NCI-H69 (cell line): ENCODE data around the gene PITX1.
"Not testable (repeated sequence)": the region's sequence is repeated elsewhere in the genome, so short reads cannot be mapped to it uniquely, and the experiment has no call there.

Source experiments
- DNase-seq: peaks from one replicate; lab custom pipeline; 2025; lab: John Stamatoyannopoulos, UW

PITX1 gene

GRCh38 chr5:135033901-135034235 lies at the start of gene PITX1:
Gene PITX1 (minus strand): TSS chr5:135034228. CDS start chr5:135033881, 347 bp downstream.
- DNase-seq = no peak

- DNase-seq = not testable (repeated sequence)
Measured at GRCh38 chr5:135083334-135083733, 49.3 kb upstream of the PITX1 start.

- DNase-seq = no peak
Measured at GRCh38 chr5:135081240-135081639, 47.2 kb upstream of the PITX1 start.

- no peak for DNase-seq
Measured at GRCh38 chr5:135079760-135080159, 45.7 kb upstream of the PITX1 start.

- no peak for DNase-seq
Measured at GRCh38 chr5:135079099-135079681, 45.2 kb upstream of the PITX1 start.

GRCh38 chr5:135076801-135077200 lies 42.8 kb upstream of the PITX1 start:
- DNase-seq = no peak

GRCh38 chr5:135076051-135076491 lies 42.0 kb upstream of the PITX1 start:
- DNase-seq = peak; percentile 31

- DNase-seq = no peak
Measured at GRCh38 chr5:135075621-135076020, 41.6 kb upstream of the PITX1 start.

GRCh38 chr5:135073761-135074345 lies 39.8 kb upstream of the PITX1 start:
- peak; percentile 75 for DNase-seq

GRCh38 chr5:135072387-135073281 lies 38.6 kb upstream of the PITX1 start:
- peak; percentile 94 for DNase-seq

- DNase-seq = no peak
Measured at GRCh38 chr5:135071311-135071710, 37.3 kb upstream of the PITX1 start.

GRCh38 chr5:135069895-135070657 lies 36.0 kb upstream of the PITX1 start:
- no peak for DNase-seq

- peak; percentile 93 for DNase-seq
Measured at GRCh38 chr5:135069016-135069770, 35.2 kb upstream of the PITX1 start.

GRCh38 chr5:135067587-135067986 lies 33.6 kb upstream of the PITX1 start:
- no peak for DNase-seq

- no peak for DNase-seq
Measured at GRCh38 chr5:135066781-135067180, 32.8 kb upstream of the PITX1 start.

GRCh38 chr5:135065306-135066265 lies 31.6 kb upstream of the PITX1 start:
- no peak for DNase-seq

- DNase-seq = no peak
Measured at GRCh38 chr5:135064235-135064570, 30.2 kb upstream of the PITX1 start.

- DNase-seq = peak; percentile 85
Measured at GRCh38 chr5:135063511-135064234, 29.6 kb upstream of the PITX1 start.

GRCh38 chr5:135063056-135063445 lies 29.0 kb upstream of the PITX1 start:
- DNase-seq = no peak
